KMS-11 (cell line): ENCODE data around the gene GPBP1L1.

Source experiments
- H2AFZ ChIP-seq: fragments of 200-600 bp; sonication (generic); 2 replicates; pipeline ENCODE4 v1.6.1; 2016; ENCODE audit warnings: antibody characterized with exemption, mixed run types, low read depth
- H3K27ac ChIP-seq: fragments of 200-600 bp; sonication (generic); 2 replicates; pipeline ENCODE4 v1.6.1; 2016; ENCODE audit warnings: mild to moderate bottlenecking, mixed run types
- H3K27me3 ChIP-seq: fragments of 200-600 bp; sonication (generic); 2 replicates; pipeline ENCODE4 v1.6.1; 2017; ENCODE audit warnings: mild to moderate bottlenecking, low read depth, mixed run types, moderate library complexity; ENCODE audit not compliant: insufficient read depth
- H3K36me3 ChIP-seq: fragments of 200-600 bp; sonication (generic); 2 replicates; pipeline ENCODE4 v1.6.1; 2017; ENCODE audit warnings: mild to moderate bottlenecking, mixed run types; ENCODE audit not compliant: insufficient read depth
- H3K4me1 ChIP-seq: fragments of 200-600 bp; sonication (generic); 2 replicates; pipeline ENCODE4 v1.6.1; 2016; ENCODE audit warnings: mild to moderate bottlenecking, low read depth, mixed run types; ENCODE audit not compliant: poor library complexity, severe bottlenecking
- H3K4me2 ChIP-seq: fragments of 200-600 bp; sonication (generic); 2 replicates; pipeline ENCODE4 v1.7.0; 2016; ENCODE audit warnings: mild to moderate bottlenecking, mixed run types
- H3K4me3 ChIP-seq: fragments of 200-600 bp; sonication (generic); IDR thresholded peaks from 2 replicates; pipeline ENCODE4 v1.6.1; 2017; ENCODE audit warnings: low read depth, low read length, mixed read lengths; ENCODE audit not compliant: insufficient read depth
- H3K79me2 ChIP-seq: fragments of 200-600 bp; sonication (generic); 2 replicates; pipeline ENCODE4 v1.6.1; 2016; ENCODE audit warnings: low read depth, mixed run types; ENCODE audit not compliant: insufficient read depth
- H3K9ac ChIP-seq: fragments of 200-600 bp; sonication (generic); 2 replicates; pipeline ENCODE4 v1.6.1; 2016; ENCODE audit warnings: mild to moderate bottlenecking, mixed run types
- H4K20me1 ChIP-seq: fragments of 200-600 bp; sonication (generic); 2 replicates; pipeline ENCODE4 v1.6.1; 2016; ENCODE audit warnings: mild to moderate bottlenecking, mixed run types; ENCODE audit not compliant: insufficient read depth
- TF ChIP-seq, protein P1 (sequence below): fragments of 200-600 bp; sonication (generic); conservative IDR thresholded peaks from 2 replicates; pipeline ENCODE4 v1.6.1; 2017; ENCODE audit warnings: low read depth, mild to moderate bottlenecking, antibody characterized with exemption, low read length, moderate library complexity, mixed read lengths

Gene GPBP1L1

DNA sequence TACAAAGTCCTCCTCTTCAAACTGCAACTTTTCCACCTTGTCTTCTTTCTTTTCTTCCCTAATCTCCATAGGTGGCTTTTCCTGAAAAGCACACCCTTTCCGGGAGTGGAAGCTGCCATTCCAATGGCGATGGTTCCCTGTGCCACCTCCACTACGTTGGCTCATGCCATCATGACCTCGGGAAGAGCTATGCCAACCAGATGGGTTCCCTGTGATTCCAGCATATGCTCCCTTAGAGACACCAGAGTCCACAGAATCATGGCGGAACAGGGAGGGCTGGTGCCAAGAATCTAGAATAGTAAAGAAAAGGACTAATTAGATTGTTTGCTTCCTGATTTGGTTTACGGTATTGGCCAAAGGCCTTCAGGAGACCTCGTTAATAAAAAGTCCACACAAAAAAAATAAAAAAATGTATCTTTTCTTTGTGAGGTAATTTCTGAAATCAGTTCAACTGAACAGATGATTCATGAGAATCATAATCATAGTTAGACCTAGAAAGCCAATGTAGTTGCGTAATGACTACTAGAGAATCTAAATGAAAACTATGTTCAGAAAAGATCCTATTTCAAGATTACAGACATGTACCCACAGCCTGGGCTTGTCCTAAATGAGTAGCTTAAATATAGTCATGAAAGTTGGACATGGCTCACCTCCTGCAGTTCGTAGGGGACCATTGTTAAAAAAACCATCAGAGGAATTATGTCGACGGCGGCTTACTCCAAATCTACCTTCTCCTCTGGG, 31.6 kb downstream of the GPBP1L1 start:
- no peak overlapping the region for H3K27ac ChIP-seq
- TF ChIP-seq, protein P1, sequence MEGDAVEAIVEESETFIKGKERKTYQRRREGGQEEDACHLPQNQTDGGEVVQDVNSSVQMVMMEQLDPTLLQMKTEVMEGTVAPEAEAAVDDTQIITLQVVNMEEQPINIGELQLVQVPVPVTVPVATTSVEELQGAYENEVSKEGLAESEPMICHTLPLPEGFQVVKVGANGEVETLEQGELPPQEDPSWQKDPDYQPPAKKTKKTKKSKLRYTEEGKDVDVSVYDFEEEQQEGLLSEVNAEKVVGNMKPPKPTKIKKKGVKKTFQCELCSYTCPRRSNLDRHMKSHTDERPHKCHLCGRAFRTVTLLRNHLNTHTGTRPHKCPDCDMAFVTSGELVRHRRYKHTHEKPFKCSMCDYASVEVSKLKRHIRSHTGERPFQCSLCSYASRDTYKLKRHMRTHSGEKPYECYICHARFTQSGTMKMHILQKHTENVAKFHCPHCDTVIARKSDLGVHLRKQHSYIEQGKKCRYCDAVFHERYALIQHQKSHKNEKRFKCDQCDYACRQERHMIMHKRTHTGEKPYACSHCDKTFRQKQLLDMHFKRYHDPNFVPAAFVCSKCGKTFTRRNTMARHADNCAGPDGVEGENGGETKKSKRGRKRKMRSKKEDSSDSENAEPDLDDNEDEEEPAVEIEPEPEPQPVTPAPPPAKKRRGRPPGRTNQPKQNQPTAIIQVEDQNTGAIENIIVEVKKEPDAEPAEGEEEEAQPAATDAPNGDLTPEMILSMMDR = no peak
- H4K20me1 ChIP-seq = no peaks in the 10 kb centered on the region
- no peak overlapping the region for H3K4me3 ChIP-seq
- peaks cover 13% of the 10 kb centered on the region for H3K36me3 ChIP-seq
- H2AFZ ChIP-seq = no peak overlapping the region
- H3K27me3 ChIP-seq = no peaks in the 10 kb centered on the region
- 0 out of 2 replicates have a peak, but pooled peaks cover 8% of the 10 kb centered on the region for H3K79me2 ChIP-seq
- H3K9ac ChIP-seq = no peak overlapping the region
- H3K4me1 ChIP-seq = no peaks in the 10 kb centered on the region
- H3K4me2 ChIP-seq = no peak overlapping the region

DNA sequence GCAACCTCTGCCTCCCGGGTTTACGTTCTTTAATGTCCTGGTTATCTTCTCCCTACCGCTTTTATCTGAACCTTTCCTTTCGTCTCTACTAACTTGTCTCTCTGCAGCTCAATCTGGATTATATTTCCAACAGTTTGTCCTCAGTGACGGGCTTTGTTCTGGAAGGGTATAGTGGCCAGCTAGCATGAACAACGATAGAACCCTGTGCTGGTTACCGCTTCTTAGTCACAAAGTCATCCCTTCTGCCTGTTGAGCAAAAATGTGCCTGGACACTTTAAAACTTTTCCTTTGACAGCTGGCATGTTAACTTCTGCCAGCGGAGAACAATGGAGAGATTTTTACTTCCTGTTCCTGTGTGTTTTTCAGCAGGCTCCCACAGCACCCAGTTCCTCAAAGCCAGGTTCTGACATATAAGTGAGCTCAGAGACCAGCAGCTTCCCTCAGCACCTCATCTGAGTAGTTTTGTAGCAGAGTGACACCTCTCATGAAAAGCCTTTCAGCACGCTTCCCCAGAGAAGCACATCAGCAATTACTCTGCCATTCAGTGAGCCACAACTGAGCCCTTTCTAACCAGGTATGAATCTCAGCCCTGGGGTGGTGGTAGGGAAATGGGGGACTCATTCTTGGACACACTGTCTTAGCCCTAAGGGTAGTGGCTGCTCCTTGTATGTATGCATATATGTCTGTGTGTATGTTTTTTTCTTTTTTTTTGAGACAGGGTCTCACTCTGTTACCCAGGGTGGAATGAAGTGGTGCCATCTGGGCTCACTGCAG, 38.9 kb downstream of the GPBP1L1 start:
- Histone ChIP-seq H3K4me1 (peaks cover 14% of the 10 kb centered on the region), H3K4me2 (no peak overlapping the region), H3K9ac (no peak overlapping the region), H4K20me1 (no peaks in the 10 kb centered on the region), H3K27ac (no peak overlapping the region), H2AFZ (no peak overlapping the region), H3K27me3 (no peaks in the 10 kb centered on the region), H3K79me2 (no peaks in the 10 kb centered on the region; the same call in 1 of the 2 replicates), H3K4me3 (no peak overlapping the region), H3K36me3 (peaks cover 5% of the 10 kb centered on the region)
- TF ChIP-seq, protein P1 = no peak

DNA sequence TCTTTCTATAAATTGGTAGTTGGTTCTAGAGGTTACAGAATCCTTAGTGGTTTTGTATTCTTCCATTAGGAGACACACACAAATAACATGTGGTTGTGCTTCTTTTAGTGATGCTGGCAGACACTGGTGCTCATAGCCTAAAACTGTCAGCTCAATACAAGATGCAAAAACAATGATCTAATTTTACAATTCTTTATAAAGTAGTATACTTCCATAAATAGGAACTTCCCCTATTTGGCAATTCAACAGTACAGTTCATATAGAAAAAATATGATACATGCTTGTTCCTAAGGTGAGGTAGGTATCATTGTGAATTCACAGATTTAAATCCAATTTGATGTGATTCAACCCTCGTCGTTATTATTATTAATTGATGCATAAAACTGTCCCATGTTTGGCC, 41.7 kb downstream of the GPBP1L1 start:
- Histone ChIP-seq H3K79me2 (no peaks in the 10 kb centered on the region; the same call in 1 of the 2 replicates), H4K20me1 (no peaks in the 10 kb centered on the region), H3K4me3 (no peak overlapping the region), H3K9ac (no peak overlapping the region), H3K4me2 (no peak overlapping the region), H2AFZ (no peak overlapping the region), H3K27me3 (no peaks in the 10 kb centered on the region), H3K27ac (peak overlapping the region; percentile 18; the same call in 1 of the 2 replicates), H3K4me1 (peaks cover 14% of the 10 kb centered on the region), H3K36me3 (no peaks in the 10 kb centered on the region)
- TF ChIP-seq, protein P1 = no peak

DNA sequence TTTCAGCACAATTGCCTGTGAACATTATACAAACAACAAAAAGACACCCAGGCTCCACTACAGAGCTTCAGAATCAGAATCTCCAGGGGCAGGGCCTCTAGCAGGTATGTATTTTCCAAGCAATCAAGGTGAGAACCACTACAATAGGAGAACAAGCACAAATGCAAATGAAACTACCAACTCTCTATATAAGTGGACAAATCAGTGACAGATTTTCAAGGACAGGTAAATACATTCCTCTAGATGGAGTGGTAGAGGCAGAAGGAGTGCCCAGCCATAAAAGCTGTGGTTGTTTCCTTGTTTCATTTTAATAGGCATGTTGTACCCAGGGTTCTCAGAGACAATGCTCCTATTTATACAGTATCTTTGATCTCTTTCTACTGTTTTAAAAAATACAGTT, 42.4 kb downstream of the GPBP1L1 start:
- Histone ChIP-seq H2AFZ (no peak overlapping the region), H3K79me2 (no peaks in the 10 kb centered on the region; the same call in 1 of the 2 replicates), H3K4me1 (peaks cover 14% of the 10 kb centered on the region), H3K27ac (peak overlapping the region; percentile 18; the same call in 1 of the 2 replicates), H3K4me2 (no peak overlapping the region), H3K36me3 (no peaks in the 10 kb centered on the region), H3K4me3 (no peak overlapping the region), H3K27me3 (no peaks in the 10 kb centered on the region), H4K20me1 (no peaks in the 10 kb centered on the region), H3K9ac (no peak overlapping the region)
- TF ChIP-seq, protein P1 = no peak
